Esophagus muscularis mucosa (tissue), 4 donors: ENCODE data around the gene TMEFF2.

ENCODE experiments used
- EP300 ChIP-seq: sonication (generic); formaldehyde crosslinking; IDR thresholded peaks from one replicate; pipeline ENCODE4 v1.6.1; 2017; ENCODE audit warnings: antibody characterized with exemption
- POLR2A ChIP-seq: fragments of 450-650 bp; IDR thresholded peaks from one replicate; pipeline ENCODE4 v1.6.1; 2017; ENCODE audit warnings: antibody characterized with exemption, moderate library complexity, mild to moderate bottlenecking, low read depth
- POLR2AphosphoS5 ChIP-seq, 2 donors: sonication (generic); formaldehyde crosslinking; IDR thresholded peaks; one replicate each; pipeline ENCODE4 v1.6.1; 2017; ENCODE audit warnings: antibody characterized with exemption in 2 of 2
- TF ChIP-seq, protein P1 (sequence below), 3 experiments: fragments of 200-600 bp in 2 of 3; fragments of 450-650 bp in 1 of 3; sonication (generic) in 2 of 3; IDR thresholded peaks; one replicate each; pipeline ENCODE4 v1.5.1; 2017 to 2019; ENCODE audit warnings: antibody characterized with exemption in 3 of 3, mild to moderate bottlenecking in 2 of 3, moderate library complexity in 1 of 3

DNA sequence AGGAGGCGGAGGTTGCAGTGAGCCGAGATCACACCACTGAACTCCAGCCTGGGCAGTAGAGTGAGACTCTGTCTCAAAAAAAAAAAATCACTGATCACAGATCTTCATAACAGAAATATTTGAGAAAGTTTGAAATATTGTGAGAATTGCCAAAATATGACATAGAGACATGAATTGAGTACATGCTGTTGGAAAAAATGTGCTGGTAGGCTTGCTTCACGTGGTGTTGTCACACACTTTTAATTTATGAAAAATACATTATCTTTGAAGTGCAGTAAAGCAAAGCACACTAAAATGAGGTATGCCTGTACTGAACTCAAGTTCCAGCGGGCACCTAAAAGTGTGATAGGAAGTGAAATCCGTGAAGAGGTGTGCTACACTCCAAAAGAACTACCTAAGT lies 152.6 kb downstream of the TMEFF2 start:
- TF ChIP-seq, protein P1, sequence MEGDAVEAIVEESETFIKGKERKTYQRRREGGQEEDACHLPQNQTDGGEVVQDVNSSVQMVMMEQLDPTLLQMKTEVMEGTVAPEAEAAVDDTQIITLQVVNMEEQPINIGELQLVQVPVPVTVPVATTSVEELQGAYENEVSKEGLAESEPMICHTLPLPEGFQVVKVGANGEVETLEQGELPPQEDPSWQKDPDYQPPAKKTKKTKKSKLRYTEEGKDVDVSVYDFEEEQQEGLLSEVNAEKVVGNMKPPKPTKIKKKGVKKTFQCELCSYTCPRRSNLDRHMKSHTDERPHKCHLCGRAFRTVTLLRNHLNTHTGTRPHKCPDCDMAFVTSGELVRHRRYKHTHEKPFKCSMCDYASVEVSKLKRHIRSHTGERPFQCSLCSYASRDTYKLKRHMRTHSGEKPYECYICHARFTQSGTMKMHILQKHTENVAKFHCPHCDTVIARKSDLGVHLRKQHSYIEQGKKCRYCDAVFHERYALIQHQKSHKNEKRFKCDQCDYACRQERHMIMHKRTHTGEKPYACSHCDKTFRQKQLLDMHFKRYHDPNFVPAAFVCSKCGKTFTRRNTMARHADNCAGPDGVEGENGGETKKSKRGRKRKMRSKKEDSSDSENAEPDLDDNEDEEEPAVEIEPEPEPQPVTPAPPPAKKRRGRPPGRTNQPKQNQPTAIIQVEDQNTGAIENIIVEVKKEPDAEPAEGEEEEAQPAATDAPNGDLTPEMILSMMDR (IDR thresholded peaks at IDR 0.05), result no peak
- no peak for TF ChIP-seq POLR2A
- no peak for TF ChIP-seq POLR2AphosphoS5 (IDR thresholded peaks at IDR 0.05)
- TF ChIP-seq EP300, result no peak
